Ishikawa (cell line): ENCODE measurements around the gene ARID3A.

Experiments
- CEBPB ChIP-seq: IDR thresholded peaks from 2 replicates; pipeline ENCODE4 v1.6.1; 2012
- CREB1 ChIP-seq: IDR thresholded peaks from 2 replicates; pipeline ENCODE4 v1.6.1; 2012; ENCODE audit warnings: low read depth
- EGR1 ChIP-seq: IDR thresholded peaks from 2 replicates; pipeline ENCODE4 v1.6.1; 2012
- EP300 ChIP-seq: IDR thresholded peaks from 2 replicates; pipeline ENCODE4 v1.6.1; 2012; ENCODE audit warnings: borderline replicate concordance
- FOXM1 ChIP-seq: IDR thresholded peaks from 2 replicates; pipeline ENCODE4 v1.6.1; 2012; ENCODE audit warnings: low read depth, borderline replicate concordance
- NFIC ChIP-seq: IDR thresholded peaks from 2 replicates; pipeline ENCODE4 v1.6.1; 2012
- RAD21 ChIP-seq: IDR thresholded peaks from 2 replicates; pipeline ENCODE4 v1.6.1; 2012; ENCODE audit warnings: low read depth
- REST ChIP-seq: IDR thresholded peaks from 2 replicates; pipeline ENCODE4 v1.6.1; 2012; ENCODE audit warnings: low read depth, mild to moderate bottlenecking
- TAF1 ChIP-seq: IDR thresholded peaks from 2 replicates; pipeline ENCODE4 v1.6.1; 2012; ENCODE audit warnings: low read depth, mild to moderate bottlenecking
- TCF12 ChIP-seq: IDR thresholded peaks from 2 replicates; pipeline ENCODE4 v1.6.1; 2012; ENCODE audit warnings: low read depth
- TEAD4 ChIP-seq: IDR thresholded peaks from 2 replicates; pipeline ENCODE4 v1.6.1; 2012
- USF1 ChIP-seq: IDR thresholded peaks from 2 replicates; pipeline ENCODE4 v1.6.1; 2012
- YY1 ChIP-seq: IDR thresholded peaks from 2 replicates; pipeline ENCODE4 v1.6.1; 2012; ENCODE audit warnings: low read depth
- ZBTB7A ChIP-seq: IDR thresholded peaks from 2 replicates; pipeline ENCODE4 v1.6.1; 2012; ENCODE audit warnings: low read depth
- TF ChIP-seq, protein P1 (sequence below): IDR thresholded peaks from 2 replicates; pipeline ENCODE4 v1.6.1; 2012

The ARID3A gene

GRCh38 chr19:964116-964520 lies 38.3 kb downstream of the ARID3A start:
- TF ChIP-seq CREB1 (no peak), FOXM1 (no peak), CEBPB (no peak), NFIC (no peak), TAF1 (no peak), YY1 (no peak), EGR1 (no peak), TEAD4 (no peak), REST (no peak), ZBTB7A (no peak), EP300 (no peak), TCF12 (no peak), RAD21 (no peak), USF1 (no peak)
- TF ChIP-seq, protein P1, sequence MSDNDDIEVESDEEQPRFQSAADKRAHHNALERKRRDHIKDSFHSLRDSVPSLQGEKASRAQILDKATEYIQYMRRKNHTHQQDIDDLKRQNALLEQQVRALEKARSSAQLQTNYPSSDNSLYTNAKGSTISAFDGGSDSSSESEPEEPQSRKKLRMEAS = no peak

DNA sequence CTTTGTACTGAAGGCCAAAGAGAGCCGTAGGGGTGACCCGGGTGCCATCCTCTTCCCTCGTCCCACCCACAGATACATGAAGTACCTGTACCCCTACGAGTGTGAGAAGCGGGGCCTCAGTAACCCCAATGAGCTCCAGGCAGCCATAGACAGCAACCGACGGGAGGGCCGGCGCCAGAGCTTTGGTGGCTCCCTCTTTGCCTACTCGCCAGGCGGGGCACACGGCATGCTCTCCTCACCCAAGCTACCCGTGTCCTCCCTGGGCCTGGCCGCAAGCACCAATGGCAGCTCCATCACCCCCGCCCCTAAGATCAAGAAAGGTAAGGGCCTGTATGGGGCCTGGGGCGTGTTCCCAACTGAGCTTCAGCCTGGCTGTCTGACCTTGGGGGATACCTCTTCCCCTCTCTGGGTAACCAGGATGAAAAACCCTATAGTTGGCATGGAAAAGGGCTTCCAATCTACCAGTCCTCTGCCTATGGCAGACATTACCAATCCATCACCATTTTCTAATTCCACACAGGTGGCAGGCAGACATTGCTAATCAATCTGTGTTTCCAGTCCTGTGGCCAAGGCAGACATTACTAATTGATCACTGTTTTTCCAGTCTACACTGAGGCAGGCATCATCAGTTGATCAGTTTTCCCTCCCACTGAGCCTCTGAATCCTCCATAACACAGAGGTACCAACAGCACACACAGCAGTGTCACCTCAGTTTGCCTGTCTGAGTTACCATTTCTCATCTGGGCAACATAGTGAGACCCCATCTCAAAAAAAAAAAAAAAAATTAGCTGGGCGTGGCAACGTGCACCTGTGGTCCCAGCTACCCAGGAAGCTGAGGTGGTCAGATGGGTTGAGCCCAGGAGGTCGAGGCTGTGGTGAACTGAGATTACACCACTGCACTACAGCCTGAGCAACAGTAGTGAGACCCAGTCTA lies 39.2 kb downstream of the ARID3A start:
- no peak for TF ChIP-seq NFIC
- TF ChIP-seq, protein P1 = no peak
- no peak for TF ChIP-seq ZBTB7A

DNA sequence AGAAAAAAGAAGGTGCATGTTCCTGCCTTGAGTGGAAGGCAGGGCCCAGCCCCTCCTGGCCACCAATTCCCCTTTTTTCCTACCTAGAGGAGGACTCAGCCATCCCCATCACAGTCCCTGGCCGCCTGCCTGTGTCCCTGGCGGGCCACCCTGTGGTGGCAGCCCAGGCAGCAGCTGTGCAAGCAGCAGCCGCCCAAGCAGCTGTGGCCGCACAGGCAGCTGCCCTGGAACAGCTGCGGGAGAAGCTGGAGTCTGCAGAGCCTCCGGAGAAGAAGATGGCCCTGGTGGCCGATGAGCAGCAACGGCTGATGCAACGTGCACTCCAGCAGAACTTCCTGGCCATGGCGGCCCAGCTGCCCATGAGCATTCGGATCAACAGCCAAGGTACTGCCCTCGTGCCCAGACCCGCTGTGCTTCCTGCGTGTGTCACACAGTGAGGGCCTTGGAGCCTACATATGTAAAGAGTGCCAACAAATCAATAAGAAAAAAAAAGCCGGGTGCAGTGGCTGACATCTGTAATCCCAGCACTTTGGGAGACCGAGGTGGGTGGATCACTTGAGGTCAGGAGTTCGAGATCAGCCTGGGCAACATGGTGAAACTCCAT lies 40.8 kb downstream of the ARID3A start:
- no peak for TF ChIP-seq NFIC
- TF ChIP-seq EGR1 = no peak
- no peak for TF ChIP-seq TAF1
- no peak for TF ChIP-seq YY1
- TF ChIP-seq, protein P1 = no peak

GRCh38 chr19:970695-971094 lies 44.9 kb downstream of the ARID3A start:
- TF ChIP-seq, protein P1 = no peak
- TF ChIP-seq USF1 (no peak), TCF12 (no peak), RAD21 (no peak), ZBTB7A (no peak), CEBPB (no peak), YY1 (no peak), CREB1 (no peak), REST (no peak), TAF1 (no peak), NFIC (no peak), FOXM1 (no peak), EP300 (no peak), TEAD4 (no peak), EGR1 (no peak)

DNA sequence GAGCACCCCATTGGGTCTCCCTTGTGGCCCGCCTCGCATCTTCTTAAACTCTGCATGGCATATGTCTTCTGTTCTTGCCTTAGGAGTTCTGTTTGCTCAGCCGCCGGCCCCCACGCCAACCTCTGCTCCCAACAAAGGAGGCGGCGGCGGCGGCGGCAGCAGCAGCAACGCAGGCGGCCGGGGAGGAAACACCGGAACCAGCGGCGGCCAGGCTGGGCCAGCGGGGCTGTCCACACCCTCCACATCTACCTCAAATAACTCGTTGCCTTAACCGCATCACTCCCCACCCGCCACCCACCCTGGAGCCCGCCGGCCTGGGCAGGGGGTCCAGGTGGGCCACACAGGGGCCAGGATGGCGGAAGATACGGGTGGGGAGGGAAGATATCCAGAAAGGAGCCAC lies 46.0 kb downstream of the ARID3A start:
- TF ChIP-seq, protein P1 = no peak
- TF ChIP-seq EP300 (no peak), REST (no peak), TEAD4 (no peak), CREB1 (no peak), FOXM1 (no peak), YY1 (no peak), TCF12 (no peak)
